K562 (cell line): ENCODE results near the gene CDCP1. TPM values are rescaled to one million over a fixed set of nuclear protein-coding genes. Genes with fewer than 3 reads are reported as not detected.

Experiments used
- ARID1B ChIP-seq: fragments of 450-650 bp; IDR thresholded peaks from 2 replicates; pipeline ENCODE4 v1.6.1; 2016; ENCODE audit warnings: antibody characterized with exemption, mild to moderate bottlenecking, inconsistent platforms
- CBFA2T3 ChIP-seq: fragments of 450-650 bp; IDR thresholded peaks from 2 replicates; pipeline ENCODE4 v1.6.1; 2017
- CEBPG ChIP-seq, 3 experiments: fragments of 200-800 bp in 1 of 3; sonication (Bioruptor generic) in 1 of 3; sonication (generic) in 1 of 3; formaldehyde crosslinking in 1 of 3; IDR thresholded peaks in 2 of 3; conservative IDR thresholded peaks in 1 of 3; 2 replicates each; pipeline versions ENCODE4 v1.6.1 to v1.8.0; 2016 to 2022; ENCODE audit warnings: missing compliant biosample characterization in 2 of 3, missing genetic modification characterization in 2 of 3, mild to moderate bottlenecking in 1 of 3, missing genetic modification reagents in 1 of 3
- HNRNPL ChIP-seq: fragments of 200-400 bp; formaldehyde crosslinking; IDR thresholded peaks from 2 replicates; pipeline ENCODE4 v1.6.1; 2017; ENCODE audit warnings: low read depth, mild to moderate bottlenecking, low read length
- HNRNPUL1 ChIP-seq: fragments of 200-400 bp; formaldehyde crosslinking; IDR thresholded peaks from 2 replicates; pipeline ENCODE4 v1.6.1; 2017; ENCODE audit warnings: low read length
- NCOA1 ChIP-seq: fragments of 450-650 bp; IDR thresholded peaks from 2 replicates; pipeline ENCODE4 v1.6.1; 2016; ENCODE audit warnings: low read depth
- NCOR1 ChIP-seq: fragments of 450-650 bp; IDR thresholded peaks from 2 replicates; pipeline ENCODE4 v1.6.1; 2016; ENCODE audit warnings: mild to moderate bottlenecking, moderate library complexity
- NR2C2 ChIP-seq, 2 experiments: fragments of 200-800 bp in 1 of 2; sonication (Bioruptor generic) in 1 of 2; sonication (generic) in 1 of 2; formaldehyde crosslinking in 1 of 2; IDR thresholded peaks; 2 replicates each; pipeline versions ENCODE4 v1.6.1 to v1.8.0; 2016 to 2022; ENCODE audit warnings: mild to moderate bottlenecking in 1 of 2, missing compliant biosample characterization in 1 of 2, missing genetic modification characterization in 1 of 2, missing genetic modification reagents in 1 of 2
- PTRF ChIP-seq: fragments of 450-650 bp; IDR thresholded peaks from 2 replicates; pipeline ENCODE4 v1.6.1; 2016; ENCODE audit warnings: mild to moderate bottlenecking, missing genetic modification characterization, missing compliant biosample characterization
- SMARCC2 ChIP-seq: fragments of 450-650 bp; IDR thresholded peaks from 2 replicates; pipeline ENCODE4 v1.6.1; 2017; ENCODE audit warnings: antibody characterized with exemption, moderate library complexity, mild to moderate bottlenecking, low read depth
- TAL1 ChIP-seq: fragments of 450-650 bp; IDR thresholded peaks from 2 replicates; pipeline ENCODE4 v1.6.1; 2016; ENCODE audit warnings: mild to moderate bottlenecking
- XRCC4 ChIP-seq: IDR thresholded peaks from one replicate; pipeline ENCODE4 v1.6.1; 2011; ENCODE audit not compliant: insufficient read depth, insufficient read length; ENCODE audit errors: extremely low read depth
- ZNF143 ChIP-seq: sonication (generic); formaldehyde crosslinking; IDR thresholded peaks from 2 replicates; pipeline ENCODE4 v1.9.0; 2022; ENCODE audit warnings: mild to moderate bottlenecking, missing genetic modification reagents
- polyA plus RNA-seq, 8 experiments: library from polyadenylated mRNA; depleted of rRNA in 4 of 8; stranded (reverse) in 5 of 8; unstranded in 3 of 8; fragments of >200 nt; fragmentation: Nextera tagmentation in 2 of 8; fragmentation: Illumina TruSeq in 1 of 8; extraction: Ambion mirVana in 2 of 8; extraction: Trizol in 1 of 8; gene quantifications; 2 replicates each; pipeline versions ENCODE4 v1.2.1 to v1.2.3, GENCODE V29; 2011 to 2014; ENCODE audit warnings: inconsistent platforms in 1 of 8, missing spikeins in 1 of 8
- total RNA-seq, 7 experiments: library from RNA; depleted of rRNA in 6 of 7; stranded (reverse); fragments of >200 nt in 6 of 7; fragmentation: Illumina TruSeq in 2 of 7; extraction: Trizol in 2 of 7; gene quantifications; 2 replicates each; pipeline versions ENCODE4 v1.2.1 to v1.2.3, GENCODE V29; 2011 to 2021; ENCODE audit warnings: low replicate concordance in 1 of 7
- TF ChIP-seq, protein P1 (sequence below), 2 experiments: IDR thresholded peaks in 1 of 2; conservative IDR thresholded peaks in 1 of 2; 2 replicates each; pipeline ENCODE4 v1.6.1; 2016; ENCODE audit warnings: low read depth in 2 of 2, mild to moderate bottlenecking in 1 of 2, missing compliant biosample characterization in 1 of 2, missing genetic modification characterization in 1 of 2, moderate library complexity in 1 of 2
- TF ChIP-seq, protein P2 (sequence below): fragments of 450-650 bp; formaldehyde crosslinking; IDR thresholded peaks from 2 replicates; pipeline ENCODE4 v1.4.0; 2020; ENCODE audit warnings: mild to moderate bottlenecking, moderate library complexity
- TF ChIP-seq, protein P3 (sequence below): fragments of 450-650 bp; IDR thresholded peaks from 2 replicates; pipeline ENCODE4 v1.6.1; 2014; ENCODE audit warnings: low read depth, mild to moderate bottlenecking, moderate library complexity, borderline replicate concordance
- TF ChIP-seq, protein P4 (sequence below): fragments of 250-450 bp; sonication (Bioruptor Pico); IDR thresholded peaks from 2 replicates; pipeline ENCODE4 v1.8.0; 2021; ENCODE audit warnings: mild to moderate bottlenecking, moderate library complexity

The CDCP1 gene
- total and polyA plus RNA-seq, 9 of the 15 experiments (the other 6 are each of a cell fraction or from before 2014, with no cell fraction given): 3.9 to 16.4 (median 5.2) TPM

DNA sequence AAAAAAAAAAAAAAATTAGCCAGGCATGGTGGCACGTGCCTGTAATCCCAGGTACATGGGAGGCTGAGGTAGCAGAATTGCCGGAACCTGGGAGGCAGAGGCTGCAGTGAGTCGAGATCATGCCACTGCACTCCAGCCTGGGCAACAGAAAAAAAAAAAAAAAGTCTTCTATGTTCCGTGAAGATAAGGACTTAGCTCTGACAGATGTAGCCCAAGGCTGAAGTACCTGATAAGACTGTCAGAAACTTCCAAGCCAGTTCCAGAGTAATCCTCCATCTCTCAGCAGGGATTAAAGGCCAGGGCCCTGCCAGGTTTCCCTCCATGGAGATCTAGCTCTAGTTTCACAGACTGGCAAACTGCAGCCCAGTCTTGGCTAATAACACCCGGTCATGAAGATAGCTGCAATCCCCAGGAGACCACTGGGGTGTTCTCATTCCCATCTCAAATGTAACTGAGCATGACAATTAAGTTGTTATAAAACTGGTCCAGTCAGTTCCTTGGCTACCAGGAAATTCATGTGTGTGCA is 8.5 kb downstream of the CDCP1 start (continued):
- TF ChIP-seq NCOR1 (peak; percentile 95), CBFA2T3 (peak; percentile 99), ARID1B (peak; percentile 99), SMARCC2 (peak; percentile 97), HNRNPUL1 (0 out of 2 replicates have a peak, but pooled peaks have one; percentile 20), XRCC4 (no peak), PTRF (tag) (no peak), HNRNPL (no peak), TAL1 (peak; percentile 98), NCOA1 (peak; percentile 92; the same call in 1 of the 2 replicates), ZNF143 (CRISPR knock-in tag) (no peak), CEBPG (CRISPR knock-in tag; IDR thresholded peaks at IDR 0.05) (no peak), CEBPG (tag; conservative IDR thresholded peaks at IDR 0.05 in 1 of 2, IDR thresholded peaks at IDR 0.05 in 1 of 2) (peak in 1 of 2 experiments; percentile 34; a peak in 1 of 4 replicates), NR2C2 (CRISPR knock-in tag; IDR thresholded peaks at IDR 0.05) (peak; percentile 33; the same call in 1 of the 2 replicates), NR2C2 (tag; IDR thresholded peaks at IDR 0.05) (peak; percentile 22; the same call in 1 of the 2 replicates)
- TF ChIP-seq, protein P1, sequence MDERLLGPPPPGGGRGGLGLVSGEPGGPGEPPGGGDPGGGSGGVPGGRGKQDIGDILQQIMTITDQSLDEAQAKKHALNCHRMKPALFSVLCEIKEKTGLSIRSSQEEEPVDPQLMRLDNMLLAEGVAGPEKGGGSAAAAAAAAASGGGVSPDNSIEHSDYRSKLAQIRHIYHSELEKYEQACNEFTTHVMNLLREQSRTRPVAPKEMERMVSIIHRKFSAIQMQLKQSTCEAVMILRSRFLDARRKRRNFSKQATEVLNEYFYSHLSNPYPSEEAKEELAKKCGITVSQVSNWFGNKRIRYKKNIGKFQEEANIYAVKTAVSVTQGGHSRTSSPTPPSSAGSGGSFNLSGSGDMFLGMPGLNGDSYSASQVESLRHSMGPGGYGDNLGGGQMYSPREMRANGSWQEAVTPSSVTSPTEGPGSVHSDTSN (CRISPR knock-in tag; IDR thresholded peaks at IDR 0.05; ENCODE audit: low read depth): no peak
- TF ChIP-seq, protein P1 (tag; conservative IDR thresholded peaks at IDR 0.05; ENCODE audit: low read depth): peak; percentile 95
- TF ChIP-seq, protein P2, sequence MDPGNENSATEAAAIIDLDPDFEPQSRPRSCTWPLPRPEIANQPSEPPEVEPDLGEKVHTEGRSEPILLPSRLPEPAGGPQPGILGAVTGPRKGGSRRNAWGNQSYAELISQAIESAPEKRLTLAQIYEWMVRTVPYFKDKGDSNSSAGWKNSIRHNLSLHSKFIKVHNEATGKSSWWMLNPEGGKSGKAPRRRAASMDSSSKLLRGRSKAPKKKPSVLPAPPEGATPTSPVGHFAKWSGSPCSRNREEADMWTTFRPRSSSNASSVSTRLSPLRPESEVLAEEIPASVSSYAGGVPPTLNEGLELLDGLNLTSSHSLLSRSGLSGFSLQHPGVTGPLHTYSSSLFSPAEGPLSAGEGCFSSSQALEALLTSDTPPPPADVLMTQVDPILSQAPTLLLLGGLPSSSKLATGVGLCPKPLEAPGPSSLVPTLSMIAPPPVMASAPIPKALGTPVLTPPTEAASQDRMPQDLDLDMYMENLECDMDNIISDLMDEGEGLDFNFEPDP (CRISPR knock-in tag): no peak
- TF ChIP-seq, protein P3, sequence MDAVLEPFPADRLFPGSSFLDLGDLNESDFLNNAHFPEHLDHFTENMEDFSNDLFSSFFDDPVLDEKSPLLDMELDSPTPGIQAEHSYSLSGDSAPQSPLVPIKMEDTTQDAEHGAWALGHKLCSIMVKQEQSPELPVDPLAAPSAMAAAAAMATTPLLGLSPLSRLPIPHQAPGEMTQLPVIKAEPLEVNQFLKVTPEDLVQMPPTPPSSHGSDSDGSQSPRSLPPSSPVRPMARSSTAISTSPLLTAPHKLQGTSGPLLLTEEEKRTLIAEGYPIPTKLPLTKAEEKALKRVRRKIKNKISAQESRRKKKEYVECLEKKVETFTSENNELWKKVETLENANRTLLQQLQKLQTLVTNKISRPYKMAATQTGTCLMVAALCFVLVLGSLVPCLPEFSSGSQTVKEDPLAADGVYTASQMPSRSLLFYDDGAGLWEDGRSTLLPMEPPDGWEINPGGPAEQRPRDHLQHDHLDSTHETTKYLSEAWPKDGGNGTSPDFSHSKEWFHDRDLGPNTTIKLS: peak; percentile 25; the same call in 1 of the 2 replicates
- TF ChIP-seq, protein P4, sequence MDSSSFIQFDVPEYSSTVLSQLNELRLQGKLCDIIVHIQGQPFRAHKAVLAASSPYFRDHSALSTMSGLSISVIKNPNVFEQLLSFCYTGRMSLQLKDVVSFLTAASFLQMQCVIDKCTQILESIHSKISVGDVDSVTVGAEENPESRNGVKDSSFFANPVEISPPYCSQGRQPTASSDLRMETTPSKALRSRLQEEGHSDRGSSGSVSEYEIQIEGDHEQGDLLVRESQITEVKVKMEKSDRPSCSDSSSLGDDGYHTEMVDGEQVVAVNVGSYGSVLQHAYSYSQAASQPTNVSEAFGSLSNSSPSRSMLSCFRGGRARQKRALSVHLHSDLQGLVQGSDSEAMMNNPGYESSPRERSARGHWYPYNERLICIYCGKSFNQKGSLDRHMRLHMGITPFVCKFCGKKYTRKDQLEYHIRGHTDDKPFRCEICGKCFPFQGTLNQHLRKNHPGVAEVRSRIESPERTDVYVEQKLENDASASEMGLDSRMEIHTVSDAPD (CRISPR knock-in tag): peak; percentile 15; the same call in 1 of the 2 replicates
